ENCODE data around the gene ANO8.
"Not testable (repeated sequence)": the region's sequence is repeated elsewhere in the genome, so short reads cannot be mapped to it uniquely, and the experiment has no call there.

The ANO8 gene

DNA sequence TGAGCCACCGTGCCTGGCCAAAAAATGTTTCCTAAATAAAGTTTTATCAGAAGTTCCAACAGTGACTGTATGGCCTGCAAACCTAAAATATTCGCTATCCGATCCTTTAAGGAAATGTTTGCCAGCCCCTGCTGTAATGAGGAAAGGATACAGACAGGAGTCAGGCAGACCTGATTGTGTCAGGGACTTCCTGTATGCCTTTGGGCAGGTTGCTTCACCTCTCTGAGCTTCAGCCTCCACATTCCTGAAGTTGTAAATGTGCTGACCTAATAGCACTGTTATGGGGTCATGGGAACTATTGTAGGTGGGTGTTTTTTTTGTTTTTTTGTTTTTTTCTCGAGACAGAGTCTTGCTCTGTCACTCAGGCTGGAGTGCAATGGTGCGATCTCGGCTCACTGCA is 37.7 kb downstream of the ANO8 start:
- Histone ChIP-seq H3K36me3 (ENCODE audit: insufficient read depth, low read length) (peaks cover 4% of the 10 kb centered on the region; the same call in 1 of the 2 replicates), H2AFZ (ENCODE audit: low read length, unreplicated experiment) (no peak overlapping the region), H3K79me2 (ENCODE audit: control insufficient read depth, insufficient read depth, low read length, unreplicated experiment) (no peaks in the 10 kb centered on the region), H3K27ac (ENCODE audit: low read depth, low read length) (no peak overlapping the region), H3K4me1 (ENCODE audit: control insufficient read depth, insufficient read depth, low read length, unreplicated experiment) (no peaks in the 10 kb centered on the region), H3K27me3 (ENCODE audit: insufficient read depth, low read length) (no peaks in the 10 kb centered on the region), H3K4me3 (ENCODE audit: low read depth, low read length) (no peak overlapping the region)

GRCh38 chr19:17296273-17296672 is 38.4 kb downstream of the ANO8 start:
- H3K36me3 ChIP-seq (ENCODE audit: insufficient read depth, low read length), result peaks cover 4% of the 10 kb centered on the region; the same call in 1 of the 2 replicates
- no peak overlapping the region for H3K4me3 ChIP-seq (ENCODE audit: low read depth, low read length)
- no peak overlapping the region for H2AFZ ChIP-seq (ENCODE audit: low read length, unreplicated experiment)
- H3K27me3 ChIP-seq (ENCODE audit: insufficient read depth, low read length), result no peaks in the 10 kb centered on the region
- no peaks in the 10 kb centered on the region for H3K4me1 ChIP-seq (ENCODE audit: control insufficient read depth, insufficient read depth, low read length, unreplicated experiment)
- 0 out of 2 replicates have a peak overlapping the region, but pooled peaks have one; percentile 16 for H3K27ac ChIP-seq (ENCODE audit: low read depth, low read length)
- H3K79me2 ChIP-seq (ENCODE audit: control insufficient read depth, insufficient read depth, low read length, unreplicated experiment), result no peaks in the 10 kb centered on the region

DNA sequence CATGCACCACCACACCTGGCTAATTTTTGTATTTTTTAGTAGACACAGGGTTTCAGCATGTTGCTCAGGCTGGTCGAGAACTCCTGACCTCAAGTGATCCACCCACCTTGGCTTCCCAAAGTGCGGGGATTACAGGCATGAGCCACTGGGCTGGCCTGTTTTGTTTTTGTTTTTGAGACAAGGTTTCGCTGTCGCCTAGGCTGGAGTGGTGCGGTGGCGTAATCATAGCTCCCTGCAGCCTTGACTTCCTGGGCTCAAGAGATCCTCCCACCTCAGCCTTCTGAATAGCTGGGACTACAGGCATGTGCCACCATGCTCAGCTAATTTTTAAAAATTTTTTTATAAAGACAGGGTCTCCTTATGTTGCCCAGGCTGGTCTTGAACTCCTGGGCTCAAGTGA is 39.1 kb downstream of the ANO8 start:
- H3K27me3 ChIP-seq (ENCODE audit: insufficient read depth, low read length); H2AFZ ChIP-seq (ENCODE audit: low read length, unreplicated experiment); H3K79me2 ChIP-seq (ENCODE audit: control insufficient read depth, insufficient read depth, low read length, unreplicated experiment); H3K36me3 ChIP-seq (ENCODE audit: insufficient read depth, low read length); H3K4me3 ChIP-seq (ENCODE audit: low read depth, low read length); H3K4me1 ChIP-seq (ENCODE audit: control insufficient read depth, insufficient read depth, low read length, unreplicated experiment); H3K27ac ChIP-seq (ENCODE audit: low read depth, low read length): not testable (repeated sequence)

GRCh38 chr19:17294051-17294891 is 40.4 kb downstream of the ANO8 start:
- peaks cover 4% of the 10 kb centered on the region; the same call in 1 of the 2 replicates for H3K36me3 ChIP-seq (ENCODE audit: insufficient read depth, low read length)
- H3K27me3 ChIP-seq (ENCODE audit: insufficient read depth, low read length), result no peaks in the 10 kb centered on the region
- H3K4me3 ChIP-seq (ENCODE audit: low read depth, low read length), result no peak overlapping the region
- H3K27ac ChIP-seq (ENCODE audit: low read depth, low read length), result no peak overlapping the region
- no peaks in the 10 kb centered on the region for H3K79me2 ChIP-seq (ENCODE audit: control insufficient read depth, insufficient read depth, low read length, unreplicated experiment)
- no peak overlapping the region for H2AFZ ChIP-seq (ENCODE audit: low read length, unreplicated experiment)
- no peaks in the 10 kb centered on the region for H3K4me1 ChIP-seq (ENCODE audit: control insufficient read depth, insufficient read depth, low read length, unreplicated experiment)

DNA sequence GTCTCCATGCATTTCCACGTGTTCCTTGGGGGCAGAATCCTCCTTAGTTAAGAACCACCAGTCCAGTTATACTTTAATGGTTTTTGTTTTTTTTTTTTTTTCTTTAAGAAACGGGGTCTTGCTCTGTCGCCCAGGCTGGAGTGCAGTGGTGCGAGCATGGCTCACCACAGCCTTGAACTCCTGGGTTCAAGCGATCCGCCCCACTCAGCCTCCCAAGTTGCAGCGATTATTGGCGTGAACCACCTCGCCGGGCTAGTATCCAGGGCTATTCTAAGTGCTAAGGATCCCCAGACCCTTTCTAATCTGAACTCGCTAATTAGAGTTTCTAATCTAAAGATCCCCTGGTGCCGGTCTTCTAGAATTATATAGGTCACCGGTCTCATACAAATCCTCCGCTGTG is 41.0 kb downstream of the ANO8 start:
- H3K27ac ChIP-seq (ENCODE audit: low read depth, low read length), result no peak overlapping the region
- H3K36me3 ChIP-seq (ENCODE audit: insufficient read depth, low read length), result peaks cover 4% of the 10 kb centered on the region; the same call in 1 of the 2 replicates
- no peaks in the 10 kb centered on the region for H3K27me3 ChIP-seq (ENCODE audit: insufficient read depth, low read length)
- no peaks in the 10 kb centered on the region for H3K79me2 ChIP-seq (ENCODE audit: control insufficient read depth, insufficient read depth, low read length, unreplicated experiment)
- H2AFZ ChIP-seq (ENCODE audit: low read length, unreplicated experiment), result no peak overlapping the region
- no peak overlapping the region for H3K4me3 ChIP-seq (ENCODE audit: low read depth, low read length)
- no peaks in the 10 kb centered on the region for H3K4me1 ChIP-seq (ENCODE audit: control insufficient read depth, insufficient read depth, low read length, unreplicated experiment)

DNA sequence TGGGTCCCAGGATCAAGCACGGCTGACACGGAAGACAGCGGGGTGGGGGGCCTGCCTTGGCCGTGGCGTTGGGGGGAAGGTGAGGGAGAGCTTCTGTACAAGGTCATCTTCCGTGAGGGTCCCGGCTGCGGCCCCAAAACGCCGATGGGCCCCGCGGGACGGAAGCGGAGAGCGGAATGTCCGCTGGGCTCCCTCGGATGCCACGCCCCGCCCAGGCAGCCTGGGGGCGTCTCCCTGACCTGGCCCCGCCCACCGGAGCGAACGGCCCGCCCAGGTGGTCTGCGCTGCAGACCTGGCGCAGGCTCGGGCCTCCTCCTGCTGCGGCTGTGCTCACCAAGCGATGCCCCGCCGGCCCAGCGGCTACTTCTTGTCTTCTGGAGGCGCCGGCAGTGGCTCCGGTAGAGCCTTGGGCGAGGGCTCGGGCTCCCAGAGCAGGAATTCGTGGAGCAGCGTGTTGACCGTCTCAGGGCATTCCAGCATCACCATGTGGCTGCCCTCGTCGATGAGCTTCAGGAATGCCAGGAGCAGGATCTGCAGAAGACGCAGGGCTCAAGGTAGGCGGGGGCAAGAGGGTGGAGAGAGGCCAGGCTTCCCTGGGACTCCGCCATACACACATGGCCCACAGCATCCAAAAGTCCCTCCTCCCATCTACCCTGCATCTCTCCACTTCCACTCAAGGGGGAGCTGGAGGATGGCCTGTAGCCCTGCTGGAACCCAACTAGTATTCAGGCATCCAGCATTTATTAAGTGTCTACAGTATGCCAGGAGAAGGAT is 42.2 kb downstream of the ANO8 start:
- H3K4me1 ChIP-seq (ENCODE audit: control insufficient read depth, insufficient read depth, low read length, unreplicated experiment), result no peaks in the 10 kb centered on the region
- no peaks in the 10 kb centered on the region for H3K79me2 ChIP-seq (ENCODE audit: control insufficient read depth, insufficient read depth, low read length, unreplicated experiment)
- H3K4me3 ChIP-seq (ENCODE audit: low read depth, low read length), result peak overlapping the region; percentile 81
- no peaks in the 10 kb centered on the region for H3K27me3 ChIP-seq (ENCODE audit: insufficient read depth, low read length)
- peak overlapping the region; percentile 91 for H2AFZ ChIP-seq (ENCODE audit: low read length, unreplicated experiment)
- H3K27ac ChIP-seq (ENCODE audit: low read depth, low read length), result no peak overlapping the region
- H3K36me3 ChIP-seq (ENCODE audit: insufficient read depth, low read length), result peaks cover 4% of the 10 kb centered on the region; the same call in 1 of the 2 replicates

- Histone ChIP-seq H3K27me3 (ENCODE audit: insufficient read depth, low read length) (no peaks in the 10 kb centered on the region), H3K27ac (ENCODE audit: low read depth, low read length) (no peak overlapping the region), H3K4me3 (ENCODE audit: low read depth, low read length) (no peak overlapping the region), H3K36me3 (ENCODE audit: insufficient read depth, low read length) (peaks cover 4% of the 10 kb centered on the region; the same call in 1 of the 2 replicates), H3K4me1 (ENCODE audit: control insufficient read depth, insufficient read depth, low read length, unreplicated experiment) (no peaks in the 10 kb centered on the region), H3K79me2 (ENCODE audit: control insufficient read depth, insufficient read depth, low read length, unreplicated experiment) (no peaks in the 10 kb centered on the region), H2AFZ (ENCODE audit: low read length, unreplicated experiment) (no peak overlapping the region)
Observed at GRCh38 chr19:17289489-17289888, 45.2 kb downstream of the ANO8 start.

DNA sequence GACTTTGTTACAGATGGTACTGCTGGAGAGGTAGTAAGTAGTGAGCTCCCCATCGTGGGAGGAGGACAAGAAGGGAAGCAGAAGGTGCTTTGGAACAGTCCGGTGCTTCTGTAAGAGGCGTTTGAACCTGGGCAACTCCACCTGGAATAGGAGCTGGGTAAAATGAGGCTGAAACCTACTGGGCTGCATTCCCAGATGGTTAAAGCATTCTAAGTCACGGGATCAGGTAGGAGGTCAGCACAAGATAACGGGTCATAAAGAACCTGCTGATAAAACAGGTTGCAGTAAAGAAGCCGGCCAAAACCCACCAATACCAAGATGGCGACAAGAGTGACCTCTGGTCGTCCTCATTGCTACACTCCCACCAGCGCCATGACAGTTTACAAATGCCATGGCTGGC is 47.9 kb downstream of the ANO8 start:
- Histone ChIP-seq H3K79me2 (ENCODE audit: control insufficient read depth, insufficient read depth, low read length, unreplicated experiment) (no peaks in the 10 kb centered on the region), H3K4me1 (ENCODE audit: control insufficient read depth, insufficient read depth, low read length, unreplicated experiment) (no peaks in the 10 kb centered on the region), H3K4me3 (ENCODE audit: low read depth, low read length) (no peak overlapping the region), H2AFZ (ENCODE audit: low read length, unreplicated experiment) (no peak overlapping the region), H3K36me3 (ENCODE audit: insufficient read depth, low read length) (no peaks in the 10 kb centered on the region), H3K27ac (ENCODE audit: low read depth, low read length) (no peak overlapping the region), H3K27me3 (ENCODE audit: insufficient read depth, low read length) (no peaks in the 10 kb centered on the region)

DNA sequence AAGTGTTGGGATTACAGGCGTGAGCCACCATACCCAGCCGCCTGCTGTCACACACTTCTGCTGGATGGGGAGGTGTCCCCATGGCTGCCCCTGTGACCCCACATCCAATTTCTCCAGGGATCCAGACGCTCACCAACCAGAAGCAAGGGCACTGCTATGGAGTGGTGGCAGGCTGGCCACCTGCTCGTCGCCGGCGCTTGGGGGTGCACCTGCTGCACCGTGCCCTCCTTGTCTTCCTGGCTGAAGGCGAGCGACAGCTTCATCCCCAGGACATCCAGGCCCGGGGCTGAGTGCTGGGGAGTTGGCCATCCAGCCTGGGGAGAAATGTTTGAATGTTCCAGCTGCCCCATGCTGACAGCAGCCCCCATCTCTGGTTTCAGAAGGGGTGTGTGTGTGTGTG is 48.4 kb downstream of the ANO8 start:
- Histone ChIP-seq H3K36me3 (ENCODE audit: insufficient read depth, low read length) (no peaks in the 10 kb centered on the region), H2AFZ (ENCODE audit: low read length, unreplicated experiment) (no peak overlapping the region), H3K79me2 (ENCODE audit: control insufficient read depth, insufficient read depth, low read length, unreplicated experiment) (no peaks in the 10 kb centered on the region), H3K27ac (ENCODE audit: low read depth, low read length) (no peak overlapping the region), H3K4me3 (ENCODE audit: low read depth, low read length) (no peak overlapping the region), H3K27me3 (ENCODE audit: insufficient read depth, low read length) (no peaks in the 10 kb centered on the region), H3K4me1 (ENCODE audit: control insufficient read depth, insufficient read depth, low read length, unreplicated experiment) (no peaks in the 10 kb centered on the region)

DNA sequence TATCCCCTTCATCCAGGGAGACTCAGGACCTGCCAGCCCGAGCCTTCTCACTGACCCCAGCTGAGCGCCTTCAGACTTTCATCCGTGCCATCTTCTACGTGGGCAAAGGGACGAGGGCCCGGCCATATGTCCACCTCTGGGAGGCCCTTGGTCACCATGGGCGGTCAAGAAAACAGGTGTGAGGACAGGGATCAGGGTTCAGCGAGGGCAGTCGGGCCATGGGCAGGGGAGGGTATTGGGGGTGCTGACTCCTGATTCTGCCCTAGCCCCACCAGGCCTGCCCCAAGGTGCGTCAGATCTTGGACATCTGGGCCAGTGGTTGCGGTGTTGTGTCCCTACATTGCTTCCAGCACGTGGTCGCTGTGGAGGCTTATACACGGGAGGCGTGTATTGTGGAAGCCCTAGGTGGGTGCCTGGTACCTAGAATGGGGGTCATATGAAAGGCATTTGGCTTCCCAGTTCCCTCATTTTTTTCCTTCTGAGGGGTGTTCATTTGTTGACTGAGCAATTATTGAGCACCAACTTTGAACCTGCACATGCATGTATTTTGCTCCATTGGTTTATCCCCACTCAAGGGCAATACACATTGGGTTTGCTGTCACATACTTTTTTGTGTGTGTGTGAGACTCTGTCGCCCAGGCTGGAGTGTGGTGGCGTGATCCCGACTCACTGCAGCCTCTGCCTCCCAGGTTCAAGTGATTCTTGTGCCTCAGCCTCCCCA is 49.1 kb downstream of the ANO8 start:
- Histone ChIP-seq H2AFZ (ENCODE audit: low read length, unreplicated experiment) (no peak overlapping the region), H3K4me3 (ENCODE audit: low read depth, low read length) (no peak overlapping the region), H3K36me3 (ENCODE audit: insufficient read depth, low read length) (no peaks in the 10 kb centered on the region), H3K4me1 (ENCODE audit: control insufficient read depth, insufficient read depth, low read length, unreplicated experiment) (no peaks in the 10 kb centered on the region), H3K27me3 (ENCODE audit: insufficient read depth, low read length) (no peaks in the 10 kb centered on the region), H3K27ac (ENCODE audit: low read depth, low read length) (no peak overlapping the region), H3K79me2 (ENCODE audit: control insufficient read depth, insufficient read depth, low read length, unreplicated experiment) (no peaks in the 10 kb centered on the region)
